OCI-LY3 (cell line): Measurements from ENCODE around the gene RERE.

Source experiments
- CTCF ChIP-seq: fragments of 200-600, 300-600 bp; sonication (generic); IDR thresholded peaks from 2 replicates; pipeline ENCODE4 v1.5.1; 2014; ENCODE audit warnings: antibody characterized with exemption, low read length, low read depth
- EZH2phosphoT487 ChIP-seq: fragments of 200-600 bp; shearing (Covaris generic); IDR thresholded peaks from 2 replicates; pipeline ENCODE4 v1.6.1; 2018; ENCODE audit warnings: antibody characterized with exemption, mixed run types, low read depth

DNA sequence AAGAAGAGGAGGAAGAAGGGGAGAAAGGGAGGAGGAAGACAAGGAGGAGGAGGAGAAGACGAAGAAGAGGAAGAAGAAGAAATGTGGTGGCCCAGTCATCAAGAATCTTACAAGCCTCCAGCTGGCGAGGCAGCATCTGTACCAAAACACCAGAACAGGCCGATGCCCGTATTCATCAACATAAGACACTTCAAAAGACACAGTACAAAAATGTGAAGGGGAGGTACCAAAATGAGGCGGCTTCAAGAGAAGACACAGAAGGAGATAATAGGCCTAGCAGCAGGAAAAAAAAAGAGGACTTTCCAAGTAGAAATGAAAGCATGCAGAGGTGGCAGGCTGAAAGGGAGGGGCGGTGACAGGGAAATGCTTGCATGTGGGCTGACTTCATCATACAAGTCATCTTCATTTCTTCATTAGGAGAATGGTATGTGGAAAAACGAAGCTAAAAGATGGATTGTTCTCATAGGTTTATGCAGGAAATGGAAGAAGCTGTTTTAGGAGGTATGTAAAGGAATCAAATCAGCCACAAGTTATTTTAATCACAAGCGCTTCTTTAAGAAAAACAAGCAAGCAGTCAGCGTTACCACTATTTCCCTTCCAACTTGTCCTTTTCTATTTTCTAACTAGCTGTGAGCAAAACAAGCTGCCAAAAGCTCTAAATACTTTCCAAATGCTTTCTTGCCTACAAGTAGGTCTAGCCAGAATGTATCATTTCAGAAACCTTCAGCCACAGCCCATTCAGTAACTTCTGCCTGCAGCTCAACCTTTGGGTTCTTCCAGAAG lies 307.2 kb downstream of the RERE start:
- TF ChIP-seq CTCF (no peak), EZH2phosphoT487 (no peak)
